DOHH2 (cell line): ENCODE measurements around the gene CHD5.

Source experiments
- EZH2phosphoT487 ChIP-seq: fragments of 200-600 bp; sonication (generic); IDR thresholded peaks from 2 replicates; pipeline ENCODE4 v1.6.1; 2017; ENCODE audit warnings: borderline replicate concordance, mild to moderate bottlenecking, antibody characterized with exemption, low read length, moderate library complexity, mixed read lengths
- TF ChIP-seq, protein P1 (sequence below): fragments of 200-600 bp; sonication (generic); IDR thresholded peaks from one replicate; pipeline ENCODE4 v1.5.1; 2014; ENCODE audit warnings: antibody characterized with exemption, mild to moderate bottlenecking, low read depth, low read length; ENCODE audit not compliant: poor library complexity, severe bottlenecking

DNA sequence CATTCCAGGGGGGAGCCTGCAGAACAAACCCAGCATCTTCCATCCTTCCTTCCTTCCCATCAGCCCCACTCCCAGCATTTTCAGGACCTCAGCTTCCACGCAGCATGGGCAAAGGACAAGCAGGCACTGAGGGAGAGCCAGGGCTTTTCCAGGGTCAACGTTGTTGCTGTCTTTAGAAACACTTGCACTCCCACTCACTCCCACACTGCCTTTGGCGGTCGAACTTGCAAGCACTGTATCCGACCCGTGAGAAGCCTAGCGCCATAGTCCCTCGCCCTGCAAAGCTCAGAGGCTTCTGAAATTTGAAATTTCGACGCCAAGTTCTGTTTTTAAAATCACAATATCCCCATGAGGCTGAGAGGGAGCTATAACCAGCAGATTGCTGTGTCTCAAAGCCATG is 87.0 kb downstream of the CHD5 start:
- TF ChIP-seq, protein P1, sequence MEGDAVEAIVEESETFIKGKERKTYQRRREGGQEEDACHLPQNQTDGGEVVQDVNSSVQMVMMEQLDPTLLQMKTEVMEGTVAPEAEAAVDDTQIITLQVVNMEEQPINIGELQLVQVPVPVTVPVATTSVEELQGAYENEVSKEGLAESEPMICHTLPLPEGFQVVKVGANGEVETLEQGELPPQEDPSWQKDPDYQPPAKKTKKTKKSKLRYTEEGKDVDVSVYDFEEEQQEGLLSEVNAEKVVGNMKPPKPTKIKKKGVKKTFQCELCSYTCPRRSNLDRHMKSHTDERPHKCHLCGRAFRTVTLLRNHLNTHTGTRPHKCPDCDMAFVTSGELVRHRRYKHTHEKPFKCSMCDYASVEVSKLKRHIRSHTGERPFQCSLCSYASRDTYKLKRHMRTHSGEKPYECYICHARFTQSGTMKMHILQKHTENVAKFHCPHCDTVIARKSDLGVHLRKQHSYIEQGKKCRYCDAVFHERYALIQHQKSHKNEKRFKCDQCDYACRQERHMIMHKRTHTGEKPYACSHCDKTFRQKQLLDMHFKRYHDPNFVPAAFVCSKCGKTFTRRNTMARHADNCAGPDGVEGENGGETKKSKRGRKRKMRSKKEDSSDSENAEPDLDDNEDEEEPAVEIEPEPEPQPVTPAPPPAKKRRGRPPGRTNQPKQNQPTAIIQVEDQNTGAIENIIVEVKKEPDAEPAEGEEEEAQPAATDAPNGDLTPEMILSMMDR = no peak
- no peak for TF ChIP-seq EZH2phosphoT487
